Adrenal gland (tissue), 12 donors: Measurements from ENCODE around the gene NUCB1. TPM values are rescaled to one million over a fixed set of nuclear protein-coding genes. Genes with fewer than 3 reads are reported as not detected.

Source experiments
- DNase-seq, 7 donors: peaks; one replicate each; pipeline ENCODE4 v3.0.0-alpha.2; 2019 to 2020
- H3K27ac ChIP-seq, 5 donors: fragments of 200-600 bp; sonication (generic) in 4 of 5; 1 replicate in 3 of 5; 2 replicates in 2 of 5; pipeline versions ENCODE4 v1.5.1 to v1.8.0; 2016 to 2020; ENCODE audit warnings: mild to moderate bottlenecking in 1 of 5
- H3K27me3 ChIP-seq: fragments of 200-600 bp; 2 replicates; pipeline ENCODE4 v1.8.0; 2021
- H3K36me3 ChIP-seq, 2 donors: fragments of 200-600 bp; replicated peaks in 1 of 2; 1 replicate in 1 of 2; 2 replicates in 1 of 2; pipeline versions ENCODE4 v1.5.1 to v1.8.0; 2018 to 2022
- H3K4me1 ChIP-seq, 2 donors: fragments of 200-600 bp; replicated peaks in 1 of 2; 1 replicate in 1 of 2; 2 replicates in 1 of 2; pipeline versions ENCODE4 v1.5.1 to v1.8.0; 2018 to 2021
- H3K4me3 ChIP-seq, 4 donors: fragments of 200-600 bp; sonication (generic) in 3 of 4; one replicate each; pipeline ENCODE4 v1.5.1; 2016 to 2018
- H3K9me3 ChIP-seq, 3 donors: fragments of 200-600 bp; sonication (generic) in 1 of 3; replicated peaks in 1 of 3; 1 replicate in 2 of 3; 2 replicates in 1 of 3; pipeline versions ENCODE4 v1.5.1 to v1.8.0; 2016 to 2021
- POLR2A ChIP-seq, 2 donors: fragments of 450-650 bp; IDR thresholded peaks; one replicate each; pipeline ENCODE4 v1.6.1; 2017; ENCODE audit warnings: antibody characterized with exemption in 2 of 2, mild to moderate bottlenecking in 2 of 2, moderate library complexity in 1 of 2
- WGBS, 4 donors: extraction: QIAGEN DNeasy Blood & Tissue Kit in 2 of 4; methylation state at CpG; one replicate each; pipeline versions ENCODE4 v1.1.5 to v1.1.7; 2013 to 2017; 5-methylcytosine and 5-hydroxymethylcytosine counted together
- intact Hi-C, 2 donors: fragments of 100-400 bp; cut with DNase I; formaldehyde crosslinking; loops; one replicate each; pipeline versions ENCODE4 v1.14.1 to v1.15.0; 2022 to 2023
- polyA plus RNA-seq, 3 donors: library from polyadenylated mRNA; stranded (reverse); fragments of 200-250 nt in 2 of 3; fragments of 350-450 nt in 1 of 3; fragmentation: Illumina TruSeq in 1 of 3; extraction: RNeasy Lipid Tissue Mini Kit (QIAGEN cat#74804) in 1 of 3; gene quantifications; one replicate each; pipeline ENCODE4 v1.2.3, GENCODE V29; 2013 to 2014
- total RNA-seq, 9 donors: library from RNA; depleted of rRNA in 4 of 9; stranded (reverse); fragments of >200 nt in 4 of 9; fragments of 120-200 nt in 1 of 9; fragmentation: NEBNext Ultra II Directional in 1 of 9; extraction: Animal tissue kit (Norgen Biotek cat#: 25700) in 1 of 9; gene quantifications; one replicate each; pipeline versions ENCODE4 v1.1.0 to v1.2.4, GENCODE V29; 2013 to 2023
- TF ChIP-seq, protein P1 (sequence below), 6 experiments: fragments of 450-650 bp in 4 of 6; fragments of 200-600 bp in 2 of 6; sonication (generic) in 1 of 6; IDR thresholded peaks; 1 replicate in 5 of 6; 2 replicates in 1 of 6; pipeline versions ENCODE4 v1.5.1 to v1.8.0; 2016 to 2021; ENCODE audit warnings: antibody characterized with exemption in 6 of 6, mild to moderate bottlenecking in 2 of 6, moderate library complexity in 1 of 6
- donor health status: healthy with polysubstance abuse.
- donor health status: Bipolar disorder and iron deficiency.
- donor health status: DM: yes; HTN: yes; CAD: no.
- donor health status: DM: no; HTN: no; CAD: no.
- donor health status: DM: no; HTN: no; CAD: no.
- donor health status: DM: yes; HTN: yes; CAD: no.

The NUCB1 gene
- total and polyA plus RNA-seq, 12 donors, result 98.8 to 581 (median 249) TPM

DNA sequence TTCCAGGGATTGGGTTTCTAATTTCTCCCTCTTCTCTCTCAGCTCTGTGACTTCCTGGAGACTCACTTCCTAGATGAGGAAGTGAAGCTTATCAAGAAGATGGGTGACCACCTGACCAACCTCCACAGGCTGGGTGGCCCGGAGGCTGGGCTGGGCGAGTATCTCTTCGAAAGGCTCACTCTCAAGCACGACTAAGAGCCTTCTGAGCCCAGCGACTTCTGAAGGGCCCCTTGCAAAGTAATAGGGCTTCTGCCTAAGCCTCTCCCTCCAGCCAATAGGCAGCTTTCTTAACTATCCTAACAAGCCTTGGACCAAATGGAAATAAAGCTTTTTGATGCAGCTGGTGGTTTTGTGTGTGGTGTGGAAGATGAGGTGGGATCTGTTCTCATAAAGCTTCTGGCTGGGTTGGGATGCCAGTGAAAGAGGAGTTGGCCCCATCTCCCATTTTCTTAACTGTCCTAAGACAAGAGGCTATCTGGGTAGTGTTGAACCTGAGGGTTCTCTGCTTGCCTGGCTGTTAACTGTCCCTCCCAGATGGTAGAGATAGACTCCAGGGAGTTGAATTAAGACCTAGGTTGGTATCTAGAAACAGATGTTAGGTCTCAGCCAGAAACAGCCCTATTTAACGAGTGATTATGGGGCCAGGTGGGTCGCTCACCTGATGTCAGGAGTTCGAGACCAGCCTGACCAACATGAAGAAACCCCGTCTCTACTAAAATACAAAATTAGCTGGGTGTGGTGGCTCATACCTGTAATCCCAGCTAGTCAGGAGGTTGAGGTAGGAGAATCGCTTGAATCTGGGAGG is 66.6 kb downstream of the NUCB1 start:
- intact Hi-C loops, result loop anchor here (5.0 to 10.0 kb wide), 2 partner anchors 92 to 129 kb away; partner anchors contain the start of genes HSD17B14 (in 1 of the 2) and PPP1R15A (in 1 of the 2)
- peak overlapping the region in 3 of 4 donors; percentile 36 to 94 (median 51) for H3K4me3 ChIP-seq
- H3K4me1 ChIP-seq, result peaks cover 31 to 34% of the 10 kb centered on the region in 2 donors
- peak in 1 of 7 donors; percentile 36 for DNase-seq
- H3K9me3 ChIP-seq, result no peaks in the 10 kb centered on the region
- H3K27me3 ChIP-seq, result no peaks in the 10 kb centered on the region
- peaks cover 0 to 43% of the 10 kb centered on the region in 2 donors for H3K36me3 ChIP-seq
- WGBS, 4 donors, result 83 to 91% (median 87%) methylated on average over 8 to 10 of the region's 10 CpGs
- peak overlapping the region in 4 of 5 donors; percentile 53 to 96 (median 85) for H3K27ac ChIP-seq
- TF ChIP-seq, protein P1, sequence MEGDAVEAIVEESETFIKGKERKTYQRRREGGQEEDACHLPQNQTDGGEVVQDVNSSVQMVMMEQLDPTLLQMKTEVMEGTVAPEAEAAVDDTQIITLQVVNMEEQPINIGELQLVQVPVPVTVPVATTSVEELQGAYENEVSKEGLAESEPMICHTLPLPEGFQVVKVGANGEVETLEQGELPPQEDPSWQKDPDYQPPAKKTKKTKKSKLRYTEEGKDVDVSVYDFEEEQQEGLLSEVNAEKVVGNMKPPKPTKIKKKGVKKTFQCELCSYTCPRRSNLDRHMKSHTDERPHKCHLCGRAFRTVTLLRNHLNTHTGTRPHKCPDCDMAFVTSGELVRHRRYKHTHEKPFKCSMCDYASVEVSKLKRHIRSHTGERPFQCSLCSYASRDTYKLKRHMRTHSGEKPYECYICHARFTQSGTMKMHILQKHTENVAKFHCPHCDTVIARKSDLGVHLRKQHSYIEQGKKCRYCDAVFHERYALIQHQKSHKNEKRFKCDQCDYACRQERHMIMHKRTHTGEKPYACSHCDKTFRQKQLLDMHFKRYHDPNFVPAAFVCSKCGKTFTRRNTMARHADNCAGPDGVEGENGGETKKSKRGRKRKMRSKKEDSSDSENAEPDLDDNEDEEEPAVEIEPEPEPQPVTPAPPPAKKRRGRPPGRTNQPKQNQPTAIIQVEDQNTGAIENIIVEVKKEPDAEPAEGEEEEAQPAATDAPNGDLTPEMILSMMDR (IDR thresholded peaks at IDR 0.05), result no peak
- TF ChIP-seq POLR2A (IDR thresholded peaks at IDR 0.05), result peak in 1 of 2 donors; percentile 4

DNA sequence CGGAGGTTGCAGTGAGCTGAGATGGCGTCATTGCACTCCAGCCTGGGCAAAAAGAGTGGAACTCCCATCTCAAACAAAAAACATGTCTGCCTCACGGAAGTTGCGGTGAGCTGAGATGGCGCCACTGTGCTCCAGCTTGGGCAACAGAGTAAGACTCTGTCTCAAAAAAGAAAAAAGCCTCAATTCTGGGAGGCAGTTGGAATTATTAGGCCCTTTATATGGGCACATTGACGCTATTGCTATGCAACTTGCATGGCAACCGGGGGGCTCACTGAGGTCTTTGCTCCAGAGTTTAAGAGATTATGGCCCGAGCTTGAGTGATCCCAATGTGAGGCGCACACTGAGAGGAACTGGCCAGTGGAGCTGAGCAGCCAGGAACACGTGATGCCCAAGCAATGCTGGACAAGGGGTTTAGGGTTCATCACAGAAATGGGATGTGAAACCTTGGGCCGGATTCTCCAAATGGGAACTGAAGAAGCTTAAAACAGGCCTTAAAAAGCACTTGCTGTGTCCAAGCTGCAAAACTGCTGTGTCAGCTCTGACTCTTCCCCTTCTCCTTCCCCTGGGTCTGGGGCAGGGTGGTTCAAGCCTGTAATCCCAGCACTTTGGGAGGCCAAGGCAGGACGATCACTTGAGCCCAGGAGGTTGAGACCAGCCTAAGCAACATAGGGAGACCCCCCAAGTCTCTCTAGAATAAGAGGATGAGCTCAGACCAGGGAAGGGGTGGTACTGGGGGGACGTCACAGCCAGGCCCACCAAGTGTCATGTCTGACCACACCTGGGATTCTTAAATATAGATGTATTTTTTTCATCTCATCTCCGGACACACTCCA is 67.5 kb downstream of the NUCB1 start:
- peak in 1 of 2 donors; percentile 38 for TF ChIP-seq POLR2A (IDR thresholded peaks at IDR 0.05)
- TF ChIP-seq, protein P1 (IDR thresholded peaks at IDR 0.05), result peak in 2 of 6 experiments; percentile 1 to 7
- intact Hi-C loops, result loop anchor here (5.0 to 10.0 kb wide), 2 partner anchors 93 to 130 kb away; partner anchors contain the start of genes HSD17B14 (in 1 of the 2) and PPP1R15A (in 1 of the 2)
- Histone ChIP-seq H3K9me3 (no peaks in the 10 kb centered on the region), H3K4me1 (peaks cover 31 to 34% of the 10 kb centered on the region in 2 donors), H3K27me3 (no peaks in the 10 kb centered on the region), H3K4me3 (peak overlapping the region in 2 of 4 donors; percentile 4 to 94), H3K36me3 (peaks cover 0 to 43% of the 10 kb centered on the region in 2 donors), H3K27ac (peak overlapping the region in 4 of 5 donors; percentile 53 to 96 (median 85))
- DNase-seq, result peak in 6 of 7 donors; percentile 63 to 80 (median 70)
- 72 to 75% (median 74%) methylated on average over 12 to 14 of the region's 14 CpGs for WGBS, 4 donors

DNA sequence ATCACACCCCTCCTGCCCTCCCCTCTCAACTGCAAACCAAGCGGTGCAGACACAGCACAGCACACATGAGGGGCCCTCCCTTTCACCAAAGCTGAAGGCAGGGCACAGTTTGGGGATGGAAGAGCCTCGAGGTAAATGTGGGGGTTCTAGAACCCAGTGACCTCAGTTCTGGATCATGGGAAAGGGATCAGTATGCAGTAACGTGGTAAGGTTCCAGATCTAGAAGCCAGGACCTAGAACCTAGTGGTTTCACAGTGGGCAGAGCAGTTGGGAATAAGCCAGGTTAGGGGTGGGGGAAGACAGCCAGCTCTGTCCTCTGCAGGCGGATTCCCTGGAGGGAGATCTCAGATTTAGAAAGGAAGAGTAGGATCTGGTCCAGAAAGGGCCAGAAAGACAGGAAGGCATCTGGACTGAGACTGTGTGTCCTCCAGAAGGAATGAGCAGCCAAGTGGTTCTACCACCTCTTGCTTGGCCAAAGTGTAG is 68.1 kb downstream of the NUCB1 start:
- Histone ChIP-seq H3K36me3 (peaks cover 0 to 47% of the 10 kb centered on the region in 2 donors), H3K27me3 (no peaks in the 10 kb centered on the region), H3K4me3 (no peak overlapping the region), H3K4me1 (peaks cover 29 to 33% of the 10 kb centered on the region in 2 donors), H3K9me3 (no peaks in the 10 kb centered on the region), H3K27ac (peak overlapping the region in 3 of 5 donors; percentile 77 to 96 (median 93))
- TF ChIP-seq, protein P1 (IDR thresholded peaks at IDR 0.05), result peak in 1 of 6 experiments; percentile 9
- TF ChIP-seq POLR2A (IDR thresholded peaks at IDR 0.05), result peak in 1 of 2 donors; percentile 4
- 65 to 72% (median 69%) methylated on average over 4 of the region's 4 CpGs for WGBS, 4 donors
- intact Hi-C loops, result loop anchor here (5.0 to 10.0 kb wide), 2 partner anchors 93 to 131 kb away; partner anchors contain the start of genes HSD17B14 (in 1 of the 2) and PPP1R15A (in 1 of the 2)
- DNase-seq, result no peak
